CD4-positive, alpha-beta T cell treated with Interleukin-21 for 1 hour (primary cell): ENCODE data around the gene COL5A1.

Source experiments
- DNase-seq: peaks from one replicate; pipeline ENCODE4 v3.0.0-alpha.2; 2020

COL5A1 gene

GRCh38 chr9:134626571-134627416, 14.8 kb upstream of the COL5A1 start:
- DNase-seq = no peak

- DNase-seq = no peak
These were observed 13.9 kb upstream of the COL5A1 start for GRCh38 chr9:134627417-134628353.

GRCh38 chr9:134628354-134628736, 13.3 kb upstream of the COL5A1 start:
- DNase-seq = no peak

- no peak for DNase-seq
These were observed 12.5 kb upstream of the COL5A1 start for GRCh38 chr9:134629061-134629585.

GRCh38 chr9:134629586-134630392, 11.8 kb upstream of the COL5A1 start:
- DNase-seq = no peak

GRCh38 chr9:134630393-134630790, 11.2 kb upstream of the COL5A1 start:
- no peak for DNase-seq

GRCh38 chr9:134630861-134631260, 10.7 kb upstream of the COL5A1 start:
- DNase-seq = no peak

GRCh38 chr9:134631881-134632280, 9.7 kb upstream of the COL5A1 start:
- DNase-seq = no peak

- DNase-seq = no peak
These were observed 9.3 kb upstream of the COL5A1 start for GRCh38 chr9:134632329-134632728.

GRCh38 chr9:134633362-134634142, 8.1 kb upstream of the COL5A1 start:
- no peak for DNase-seq

GRCh38 chr9:134634176-134634575, 7.4 kb upstream of the COL5A1 start:
- DNase-seq = no peak

GRCh38 chr9:134634667-134635230, 6.9 kb upstream of the COL5A1 start:
- no peak for DNase-seq

- no peak for DNase-seq
These were observed 6.1 kb upstream of the COL5A1 start for GRCh38 chr9:134635351-134636148.

GRCh38 chr9:134636149-134636507, 5.5 kb upstream of the COL5A1 start:
- no peak for DNase-seq

GRCh38 chr9:134637241-134637640, 4.4 kb upstream of the COL5A1 start:
- no peak for DNase-seq

GRCh38 chr9:134637696-134638501, 3.7 kb upstream of the COL5A1 start:
- no peak for DNase-seq

- no peak for DNase-seq
These were observed 3.0 kb upstream of the COL5A1 start for GRCh38 chr9:134638502-134639090.

GRCh38 chr9:134639994-134640393, 1.6 kb upstream of the COL5A1 start:
- DNase-seq = no peak

- no peak for DNase-seq
These were observed 964 bp upstream of the COL5A1 start for GRCh38 chr9:134640506-134641172.
